Measurements from ENCODE around the gene PACSIN3.

DNA sequence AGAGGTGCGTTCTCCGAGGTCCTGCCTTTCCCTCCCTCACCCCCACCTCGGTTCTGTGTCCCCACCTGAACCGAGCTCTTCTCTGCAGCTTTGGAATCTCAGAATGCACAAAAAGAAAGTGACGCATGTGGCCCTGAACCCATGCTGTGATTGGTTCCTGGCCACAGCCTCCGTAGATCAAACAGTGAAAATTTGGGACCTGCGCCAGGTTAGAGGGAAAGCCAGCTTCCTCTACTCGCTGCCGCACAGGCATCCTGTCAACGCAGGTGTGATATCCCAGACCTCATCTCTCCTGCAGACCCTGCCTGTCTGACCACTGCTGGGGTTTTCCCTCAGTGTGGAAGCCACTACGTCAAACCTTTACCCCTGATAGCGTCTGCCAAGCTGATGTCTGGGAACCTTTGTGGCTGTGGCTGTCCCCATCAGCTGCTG, 48.5 kb upstream of the PACSIN3 start:
- TF ChIP-seq ZNF281 (CRISPR knock-in tag; IDR thresholded peaks at IDR 0.05; ENCODE audit: borderline replicate concordance) (no peak), ZNF629 (CRISPR knock-in tag; conservative IDR thresholded peaks at IDR 0.05) (no peak)
